Adrenal gland (tissue), 12 donors: ENCODE data around the gene FMNL2. TPM values are rescaled to one million over a fixed set of nuclear protein-coding genes. Genes with fewer than 3 reads are reported as not detected.
A peak's percentile ranks its signal among the peaks of the same experiment; 100 is the strongest.

ENCODE experiments used
- DNase-seq, 7 donors: peaks; one replicate each; pipeline ENCODE4 v3.0.0-alpha.2; 2019 to 2020
- H3K27ac ChIP-seq, 5 donors: fragments of 200-600 bp; sonication (generic) in 4 of 5; 1 replicate in 3 of 5; 2 replicates in 2 of 5; pipeline versions ENCODE4 v1.5.1 to v1.8.0; 2016 to 2020; ENCODE audit warnings: mild to moderate bottlenecking in 1 of 5
- H3K27me3 ChIP-seq: fragments of 200-600 bp; 2 replicates; pipeline ENCODE4 v1.8.0; 2021
- H3K36me3 ChIP-seq, 2 donors: fragments of 200-600 bp; replicated peaks in 1 of 2; 1 replicate in 1 of 2; 2 replicates in 1 of 2; pipeline versions ENCODE4 v1.5.1 to v1.8.0; 2018 to 2022
- H3K4me1 ChIP-seq, 2 donors: fragments of 200-600 bp; replicated peaks in 1 of 2; 1 replicate in 1 of 2; 2 replicates in 1 of 2; pipeline versions ENCODE4 v1.5.1 to v1.8.0; 2018 to 2021
- H3K4me3 ChIP-seq, 4 donors: fragments of 200-600 bp; sonication (generic) in 3 of 4; one replicate each; pipeline ENCODE4 v1.5.1; 2016 to 2018
- H3K9me3 ChIP-seq, 3 donors: fragments of 200-600 bp; sonication (generic) in 1 of 3; replicated peaks in 1 of 3; 1 replicate in 2 of 3; 2 replicates in 1 of 3; pipeline versions ENCODE4 v1.5.1 to v1.8.0; 2016 to 2021
- CTCF ChIP-seq, 6 experiments: fragments of 450-650 bp in 4 of 6; fragments of 200-600 bp in 2 of 6; sonication (generic) in 1 of 6; IDR thresholded peaks; 1 replicate in 5 of 6; 2 replicates in 1 of 6; pipeline versions ENCODE4 v1.5.1 to v1.8.0; 2016 to 2021; ENCODE audit warnings: antibody characterized with exemption in 6 of 6, mild to moderate bottlenecking in 2 of 6, moderate library complexity in 1 of 6
- POLR2A ChIP-seq, 2 donors: fragments of 450-650 bp; IDR thresholded peaks; one replicate each; pipeline ENCODE4 v1.6.1; 2017; ENCODE audit warnings: antibody characterized with exemption in 2 of 2, mild to moderate bottlenecking in 2 of 2, moderate library complexity in 1 of 2
- WGBS, 4 donors: extraction: QIAGEN DNeasy Blood & Tissue Kit in 2 of 4; methylation state at CpG; one replicate each; pipeline versions ENCODE4 v1.1.5 to v1.1.7; 2013 to 2017; 5-methylcytosine and 5-hydroxymethylcytosine counted together
- intact Hi-C, 2 donors: fragments of 100-400 bp; cut with DNase I; formaldehyde crosslinking; loops; one replicate each; pipeline versions ENCODE4 v1.14.1 to v1.15.0; 2022 to 2023
- polyA plus RNA-seq, 3 donors: library from polyadenylated mRNA; stranded (reverse); fragments of 200-250 nt in 2 of 3; fragments of 350-450 nt in 1 of 3; fragmentation: Illumina TruSeq in 1 of 3; extraction: RNeasy Lipid Tissue Mini Kit (QIAGEN cat#74804) in 1 of 3; gene quantifications; one replicate each; pipeline ENCODE4 v1.2.3, GENCODE V29; 2013 to 2014
- total RNA-seq, 9 donors: library from RNA; depleted of rRNA in 4 of 9; stranded (reverse); fragments of >200 nt in 4 of 9; fragments of 120-200 nt in 1 of 9; fragmentation: NEBNext Ultra II Directional in 1 of 9; extraction: Animal tissue kit (Norgen Biotek cat#: 25700) in 1 of 9; gene quantifications; one replicate each; pipeline versions ENCODE4 v1.1.0 to v1.2.4, GENCODE V29; 2013 to 2023
- donor health status: healthy with polysubstance abuse.
- donor health status: Bipolar disorder and iron deficiency.
- donor health status: DM: yes; HTN: yes; CAD: no.
- donor health status: DM: no; HTN: no; CAD: no.
- donor health status: DM: no; HTN: no; CAD: no.
- donor health status: DM: yes; HTN: yes; CAD: no.

Gene FMNL2
- total and polyA plus RNA-seq, 12 donors: 23.5 to 54.2 (median 36.7) TPM

- no peak overlapping the region for H3K27ac ChIP-seq
These were observed 78.5 kb downstream of the FMNL2 start for GRCh38 chr2:152413228-152414030.

GRCh38 chr2:152415231-152415642 lies 80.3 kb downstream of the FMNL2 start:
- Histone ChIP-seq H3K27ac (peak overlapping the region in 1 of 5 donors; percentile 21), H3K4me3 (no peak overlapping the region), H3K36me3 (no peaks in the 10 kb centered on the region), H3K9me3 (no peaks in the 10 kb centered on the region), H3K27me3 (no peaks in the 10 kb centered on the region), H3K4me1 (peaks cover 17 to 34% of the 10 kb centered on the region in 2 donors)
- peak in 1 of 7 donors; percentile 31 for DNase-seq
- WGBS, 4 donors: 41 to 54% (median 47%) methylated on average over 3 of the region's 3 CpGs
- TF ChIP-seq CTCF (IDR thresholded peaks at IDR 0.05) (no peak), POLR2A (IDR thresholded peaks at IDR 0.05) (no peak)
- intact Hi-C loops: no loop called here

More at GRCh38 chr2:152413228-152414030, 78.5 kb downstream of the FMNL2 start:
- WGBS, 4 donors: 68 to 71% (median 70%) methylated on average over 3 of the region's 3 CpGs
- Histone ChIP-seq H3K9me3 (no peaks in the 10 kb centered on the region), H3K4me1 (peaks cover 17 to 39% of the 10 kb centered on the region in 2 donors), H3K27me3 (no peaks in the 10 kb centered on the region), H3K36me3 (no peaks in the 10 kb centered on the region), H3K4me3 (no peak overlapping the region)
- no peak for TF ChIP-seq POLR2A (IDR thresholded peaks at IDR 0.05)
- TF ChIP-seq CTCF (IDR thresholded peaks at IDR 0.05): no peak
- no peak for DNase-seq
- intact Hi-C loops: no loop called here

GRCh38 chr2:152415796-152416195 lies 80.8 kb downstream of the FMNL2 start:
- 91 to 95% (median 94%) methylated on average over 3 of the region's 3 CpGs for WGBS, 4 donors
- intact Hi-C loops: no loop called here
- Histone ChIP-seq H3K9me3 (no peaks in the 10 kb centered on the region), H3K27me3 (no peaks in the 10 kb centered on the region), H3K4me3 (no peak overlapping the region), H3K4me1 (peaks cover 13 to 33% of the 10 kb centered on the region in 2 donors), H3K36me3 (no peaks in the 10 kb centered on the region), H3K27ac (peak overlapping the region in 1 of 5 donors; percentile 21)
- TF ChIP-seq CTCF (IDR thresholded peaks at IDR 0.05) (no peak), POLR2A (IDR thresholded peaks at IDR 0.05) (no peak)
- no peak for DNase-seq

GRCh38 chr2:152418688-152419087 lies 83.7 kb downstream of the FMNL2 start:
- Histone ChIP-seq H3K4me3 (no peak overlapping the region), H3K27me3 (no peaks in the 10 kb centered on the region), H3K27ac (no peak overlapping the region), H3K4me1 (peaks cover 20 to 33% of the 10 kb centered on the region in 2 donors), H3K36me3 (no peaks in the 10 kb centered on the region), H3K9me3 (no peaks in the 10 kb centered on the region)
- intact Hi-C loops: no loop called here
- DNase-seq: peak in 1 of 7 donors; percentile 36
- WGBS, 4 donors: 59 to 80% (median 73%) methylated on average over 3 of the region's 3 CpGs
- TF ChIP-seq POLR2A (IDR thresholded peaks at IDR 0.05): no peak
- no peak for TF ChIP-seq CTCF (IDR thresholded peaks at IDR 0.05)
